Germinal center (tissue), 1 donor: ENCODE results near the gene SPATC1L.
"Not testable (repeated sequence)": the region's sequence is repeated elsewhere in the genome, so short reads cannot be mapped to it uniquely, and the experiment has no call there.

Source experiments
- DNase-seq: peaks from one replicate; pipeline ENCODE4 v3.0.0; 2012; ENCODE audit warnings: mixed read lengths, low spot score

The SPATC1L gene

GRCh38 chr21:46150491-46151121 lies 33.7 kb downstream of the SPATC1L start:
- no peak for DNase-seq

GRCh38 chr21:46150073-46150472 lies 34.2 kb downstream of the SPATC1L start:
- no peak for DNase-seq

- DNase-seq: no peak
Observed at GRCh38 chr21:46149205-46149901, 34.9 kb downstream of the SPATC1L start.

GRCh38 chr21:46148106-46148505 lies 36.2 kb downstream of the SPATC1L start:
- no peak for DNase-seq

GRCh38 chr21:46147429-46147828 lies 36.8 kb downstream of the SPATC1L start:
- DNase-seq: peak; percentile 51

- DNase-seq: no peak
Observed at GRCh38 chr21:46146856-46147255, 37.4 kb downstream of the SPATC1L start.

GRCh38 chr21:46145840-46146691 lies 38.2 kb downstream of the SPATC1L start:
- no peak for DNase-seq

GRCh38 chr21:46145159-46145839 lies 39.0 kb downstream of the SPATC1L start:
- DNase-seq: no peak

- no peak for DNase-seq
Observed at GRCh38 chr21:46144464-46145070, 39.7 kb downstream of the SPATC1L start.

GRCh38 chr21:46142582-46143473 lies 41.4 kb downstream of the SPATC1L start:
- DNase-seq: no peak

GRCh38 chr21:46141767-46142581 lies 42.3 kb downstream of the SPATC1L start:
- DNase-seq: no peak

- DNase-seq: not testable (repeated sequence)
Observed at GRCh38 chr21:46140352-46141003, 43.8 kb downstream of the SPATC1L start.

- no peak for DNase-seq
Observed at GRCh38 chr21:46139686-46140085, 44.6 kb downstream of the SPATC1L start.

GRCh38 chr21:46138383-46138970 lies 45.8 kb downstream of the SPATC1L start:
- no peak for DNase-seq

GRCh38 chr21:46137908-46138307 lies 46.4 kb downstream of the SPATC1L start:
- no peak for DNase-seq

GRCh38 chr21:46136739-46137349 lies 47.4 kb downstream of the SPATC1L start:
- DNase-seq: no peak

- no peak for DNase-seq
Observed at GRCh38 chr21:46135782-46136395, 48.4 kb downstream of the SPATC1L start.
